ENCODE results near the gene RRP15. TPM values are rescaled to one million over a fixed set of nuclear protein-coding genes. Genes with fewer than 3 reads are reported as not detected.

Gene RRP15
- polyA plus RNA-seq, 3 donors, result 0.81 to 7.6 (median 4.6) TPM

- no peak overlapping the region for H2AFZ ChIP-seq (ENCODE audit: insufficient read depth, low read depth, low read length, poor library complexity, severe bottlenecking)
- no peak for DNase-seq
- H3K4me1 ChIP-seq (ENCODE audit: control insufficient read depth in 1 of 2, insufficient read depth in 2 of 2, low read length in 2 of 2), result no peaks in the 10 kb centered on the region
- Mint-ChIP-seq H3K27ac (no peak overlapping the region), H3K4me3 (no peak overlapping the region), H3K27me3 (ENCODE audit: low read depth in 3 of 3) (peaks cover 9 to 35% (median 20%) of the 10 kb centered on the region in 3 donors), H3K4me1 (no peaks in the 10 kb centered on the region), H3K9me3 (peaks cover 0 to 1% (median 0%) of the 10 kb centered on the region in 7 donors), H3K36me3 (no peaks in the 10 kb centered on the region)
- H3K4me3 ChIP-seq (replicated peaks in 1 of 3; ENCODE audit: low read depth in 2 of 3, low read length in 3 of 3), result no peak overlapping the region
- no peaks in the 10 kb centered on the region for H3K79me2 ChIP-seq (ENCODE audit: insufficient read depth, low read length)
- H3K27ac ChIP-seq (ENCODE audit: low read depth in 1 of 2, low read length in 2 of 2), result no peak overlapping the region
- no peak for TF ChIP-seq CTCF (IDR thresholded peaks at IDR 0.05)
- H3K27me3 ChIP-seq (ENCODE audit: control insufficient read depth in 2 of 2, insufficient read depth in 2 of 2, low read length in 2 of 2), result peaks cover 4 to 19% of the 10 kb centered on the region in 2 donors
- H4K20me1 ChIP-seq (ENCODE audit: insufficient read depth, low read length), result no peaks in the 10 kb centered on the region
- WGBS (ENCODE audit: insufficient coverage), result 94% methylated on average over 3 of the region's 5 CpGs
- H3K4me2 ChIP-seq (replicated peaks; ENCODE audit: extremely low read depth, low read length, poor library complexity, severe bottlenecking), result no peak overlapping the region
- no peak overlapping the region for H3K9ac ChIP-seq (ENCODE audit: insufficient read depth, low read length, poor library complexity, severe bottlenecking)
- H3K36me3 ChIP-seq (replicated peaks in 1 of 2; ENCODE audit: control insufficient read depth in 1 of 2, insufficient read depth in 2 of 2, low read length in 2 of 2), result no peaks in the 10 kb centered on the region
- intact Hi-C loops (cut with micrococcal nuclease), result no loop called here
- H3K9me3 ChIP-seq (replicated peaks in 1 of 2; ENCODE audit: control insufficient read depth in 1 of 2, insufficient read depth in 1 of 2, low read length in 2 of 2), result no peaks in the 10 kb centered on the region
Observed at GRCh38 chr1:218366322-218367052, 81.4 kb downstream of the RRP15 start.

GRCh38 chr1:218367118-218367517 is 82.0 kb downstream of the RRP15 start:
- no peaks in the 10 kb centered on the region for H3K36me3 Mint-ChIP-seq
- WGBS (ENCODE audit: insufficient coverage), result 58% methylated on average over 2 of the region's 4 CpGs
- peaks cover 0 to 1% (median 0%) of the 10 kb centered on the region in 7 donors for H3K9me3 Mint-ChIP-seq
- H3K27ac Mint-ChIP-seq, result no peak overlapping the region
- Histone ChIP-seq H3K4me2 (replicated peaks; ENCODE audit: extremely low read depth, low read length, poor library complexity, severe bottlenecking) (no peak overlapping the region), H3K4me1 (ENCODE audit: control insufficient read depth in 1 of 2, insufficient read depth in 2 of 2, low read length in 2 of 2) (no peaks in the 10 kb centered on the region), H3K36me3 (replicated peaks in 1 of 2; ENCODE audit: control insufficient read depth in 1 of 2, insufficient read depth in 2 of 2, low read length in 2 of 2) (no peaks in the 10 kb centered on the region), H3K9me3 (replicated peaks in 1 of 2; ENCODE audit: control insufficient read depth in 1 of 2, insufficient read depth in 1 of 2, low read length in 2 of 2) (no peaks in the 10 kb centered on the region), H3K27me3 (ENCODE audit: control insufficient read depth in 2 of 2, insufficient read depth in 2 of 2, low read length in 2 of 2) (peaks cover 8 to 23% of the 10 kb centered on the region in 2 donors), H4K20me1 (ENCODE audit: insufficient read depth, low read length) (no peaks in the 10 kb centered on the region), H3K79me2 (ENCODE audit: insufficient read depth, low read length) (no peaks in the 10 kb centered on the region), H3K9ac (ENCODE audit: insufficient read depth, low read length, poor library complexity, severe bottlenecking) (no peak overlapping the region), H3K4me3 (replicated peaks in 1 of 3; ENCODE audit: low read depth in 2 of 3, low read length in 3 of 3) (no peak overlapping the region), H2AFZ (ENCODE audit: insufficient read depth, low read depth, low read length, poor library complexity, severe bottlenecking) (no peak overlapping the region), H3K27ac (ENCODE audit: low read depth in 1 of 2, low read length in 2 of 2) (no peak overlapping the region)
- TF ChIP-seq CTCF (IDR thresholded peaks at IDR 0.05), result no peak
- DNase-seq, result no peak
- intact Hi-C loops (cut with micrococcal nuclease), result no loop called here
- no peak overlapping the region for H3K4me3 Mint-ChIP-seq
- H3K4me1 Mint-ChIP-seq, result no peaks in the 10 kb centered on the region
- H3K27me3 Mint-ChIP-seq (ENCODE audit: low read depth in 3 of 3), result peaks cover 14 to 35% (median 23%) of the 10 kb centered on the region in 3 donors

All from CD14-positive monocyte (primary cell).